Measurements from ENCODE around the gene MYMK.
"Not testable (repeated sequence)": the region's sequence is repeated elsewhere in the genome, so short reads cannot be mapped to it uniquely, and the experiment has no call there.

The MYMK gene, protein sequence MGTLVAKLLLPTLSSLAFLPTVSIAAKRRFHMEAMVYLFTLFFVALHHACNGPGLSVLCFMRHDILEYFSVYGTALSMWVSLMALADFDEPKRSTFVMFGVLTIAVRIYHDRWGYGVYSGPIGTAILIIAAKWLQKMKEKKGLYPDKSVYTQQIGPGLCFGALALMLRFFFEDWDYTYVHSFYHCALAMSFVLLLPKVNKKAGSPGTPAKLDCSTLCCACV

DNA sequence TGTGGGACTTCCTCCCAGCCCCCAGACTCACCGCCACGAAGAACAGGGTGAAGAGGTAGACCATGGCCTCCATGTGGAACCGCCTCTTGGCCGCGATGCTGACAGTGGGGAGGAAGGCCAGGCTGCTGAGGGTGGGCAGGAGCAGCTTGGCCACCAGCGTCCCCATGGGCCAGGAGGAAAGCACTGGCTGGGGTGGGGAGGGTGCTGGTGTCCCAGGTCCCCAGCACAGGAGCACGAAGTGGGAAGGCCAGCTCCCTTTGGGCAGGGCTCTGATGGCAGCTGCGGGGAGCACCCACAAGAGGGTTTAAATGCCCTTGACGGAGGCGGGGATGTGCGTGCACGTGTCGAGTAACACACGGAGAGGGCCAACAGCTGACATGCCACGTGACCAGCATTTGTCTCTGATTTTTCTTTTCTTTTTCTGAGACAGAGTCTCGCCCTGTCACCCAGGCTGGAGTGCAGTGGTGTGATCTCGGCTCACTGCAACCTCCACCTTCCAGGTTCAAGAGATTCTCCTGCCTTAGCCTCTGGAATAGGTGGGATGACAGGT is at the start of gene MYMK:
Gene MYMK (minus strand): TSS at position 281 of the 550 bp plus-strand sequence. CDS start 115 bp downstream, at position 166.
- no peak for DNase-seq

DNA sequence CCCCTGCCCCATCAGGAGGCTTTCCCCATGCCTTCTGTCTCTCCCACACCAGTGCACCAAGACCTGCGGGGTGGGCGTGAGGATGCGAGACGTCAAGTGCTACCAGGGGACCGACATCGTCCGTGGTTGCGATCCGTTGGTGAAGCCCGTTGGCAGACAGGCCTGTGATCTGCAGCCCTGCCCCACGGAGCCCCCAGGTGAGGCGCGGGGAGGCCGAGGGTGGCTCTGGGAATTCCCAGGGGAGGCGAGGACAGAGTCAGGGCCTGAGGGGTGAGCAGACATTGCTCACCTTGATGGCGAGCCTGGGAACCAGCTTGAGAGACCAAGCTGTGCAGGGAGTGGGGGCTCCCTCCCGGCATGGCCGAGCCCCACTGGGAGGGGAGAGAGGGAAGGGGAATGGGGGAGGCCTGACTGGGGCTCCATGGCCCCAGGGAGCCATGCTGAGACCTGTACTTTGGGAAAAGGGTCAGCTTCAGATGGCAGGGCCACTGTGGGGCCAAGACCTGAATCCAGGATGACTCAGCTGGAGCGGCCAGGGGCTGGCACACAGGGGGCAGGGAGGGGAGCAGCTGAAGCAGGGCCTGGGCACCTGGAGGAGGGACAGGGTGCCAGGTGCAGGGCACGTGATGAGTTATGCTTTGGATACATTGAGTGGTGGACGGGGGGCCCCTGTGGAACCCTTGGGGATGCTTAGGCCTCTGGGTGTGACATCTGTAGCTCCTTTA is 49.2 kb upstream of the MYMK start:
- DNase-seq, result no peak

DNA sequence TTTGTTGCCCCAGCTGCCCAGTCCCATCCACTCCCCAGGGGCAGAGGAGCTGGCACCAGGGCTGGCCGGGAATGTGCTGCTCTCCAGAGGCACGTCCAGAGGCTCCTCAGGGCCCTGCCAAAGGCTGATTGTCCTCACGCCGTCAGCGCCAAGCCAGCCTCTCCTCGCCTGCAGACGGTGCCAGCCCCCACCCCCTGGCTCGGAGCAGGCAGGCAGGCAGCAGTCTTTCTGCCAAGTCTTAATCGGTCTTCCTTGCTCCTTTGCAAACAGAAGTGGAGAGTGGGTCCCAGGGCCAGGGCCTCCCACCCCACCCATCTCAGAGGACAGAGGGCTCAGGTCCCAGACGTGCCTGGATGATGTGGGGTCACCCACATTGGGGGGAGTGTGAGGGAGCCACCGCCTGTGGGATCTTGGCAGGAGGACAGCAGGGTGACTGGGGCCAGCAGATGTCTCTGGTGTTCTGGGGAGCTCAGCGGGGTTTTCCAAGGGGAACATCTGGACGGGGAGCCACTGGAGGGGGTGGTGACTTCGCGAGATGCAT is 48.1 kb upstream of the MYMK start:
- no peak for DNase-seq

DNA sequence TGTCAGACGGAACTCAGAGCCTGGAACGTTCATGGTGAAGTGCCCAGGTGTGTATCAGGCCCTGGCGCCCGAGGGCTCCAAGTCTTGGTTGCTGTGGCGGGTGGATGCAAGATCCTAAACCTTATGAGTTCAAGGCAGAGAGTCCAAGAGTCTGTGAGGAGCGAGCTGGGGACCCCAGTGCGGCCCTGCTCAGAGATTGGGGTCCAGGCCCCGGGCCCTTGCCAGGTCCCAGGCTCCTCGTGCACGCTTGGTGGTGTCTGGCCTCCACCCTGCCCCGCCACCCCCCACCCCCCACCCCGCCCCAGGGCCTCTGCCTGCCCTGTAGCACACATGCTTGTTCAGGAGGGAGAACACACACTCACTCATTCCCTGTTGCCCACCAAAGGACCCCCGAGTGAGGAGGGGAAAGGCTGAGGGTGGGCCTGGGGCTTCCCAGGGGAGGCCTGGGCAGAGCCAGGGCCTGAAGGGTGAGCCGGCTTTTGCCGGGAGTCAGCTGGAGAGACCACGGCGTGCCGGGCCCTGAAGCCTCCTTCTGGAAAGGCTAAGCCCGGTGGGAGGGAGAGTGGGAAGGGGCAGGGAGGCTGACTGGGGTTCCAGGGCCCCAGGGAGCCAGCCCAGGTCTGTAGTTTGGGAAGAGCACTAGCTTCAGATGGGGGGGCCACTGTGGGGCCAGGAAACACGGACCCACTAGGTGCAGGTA is 47.3 kb upstream of the MYMK start:
- DNase-seq, result no peak

DNA sequence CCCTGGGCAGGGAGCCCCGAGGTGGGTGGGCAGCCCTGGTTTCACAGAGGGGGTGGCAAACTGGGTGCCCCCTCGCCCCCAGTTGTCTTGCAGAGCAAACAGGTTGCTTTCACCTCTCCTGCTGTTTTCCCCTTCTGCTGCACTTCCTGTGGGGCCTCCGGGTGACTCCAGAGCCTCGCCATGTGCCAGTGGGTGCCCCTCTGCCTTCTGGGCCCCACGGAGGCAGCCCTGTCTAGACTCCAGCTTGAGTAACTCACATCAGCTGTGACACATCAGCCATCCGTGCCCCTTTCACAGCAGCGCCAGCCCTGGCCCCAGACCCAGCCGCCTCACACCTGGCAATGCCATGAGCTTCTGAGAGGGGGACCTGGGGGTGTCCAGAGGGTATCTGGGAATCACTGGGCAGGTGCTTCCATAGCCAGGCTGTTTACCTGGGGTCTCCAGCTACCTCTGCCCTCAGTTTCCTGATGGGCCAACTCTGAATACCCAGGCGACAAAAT is 46.7 kb upstream of the MYMK start:
- DNase-seq, result no peak

DNA sequence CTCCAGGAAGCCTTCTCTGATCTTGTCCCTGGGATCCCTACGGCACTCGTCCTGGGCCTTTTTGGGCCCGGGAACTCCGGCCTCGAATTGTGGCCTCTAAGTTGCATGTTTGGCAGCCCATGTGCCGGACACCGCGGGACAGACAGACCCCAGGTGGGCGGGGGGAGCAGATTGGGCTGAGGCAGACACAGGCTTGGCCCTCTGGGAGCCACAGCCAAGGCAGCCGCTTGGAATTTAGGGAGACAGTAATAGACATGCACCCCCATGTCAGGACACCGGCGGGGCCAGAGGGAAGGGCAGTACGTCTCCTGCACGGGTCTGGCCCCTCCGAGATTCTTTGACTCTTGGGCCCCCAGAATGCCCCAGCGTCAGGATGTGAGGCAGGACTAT is 45.9 kb upstream of the MYMK start:
- DNase-seq, result no peak

DNA sequence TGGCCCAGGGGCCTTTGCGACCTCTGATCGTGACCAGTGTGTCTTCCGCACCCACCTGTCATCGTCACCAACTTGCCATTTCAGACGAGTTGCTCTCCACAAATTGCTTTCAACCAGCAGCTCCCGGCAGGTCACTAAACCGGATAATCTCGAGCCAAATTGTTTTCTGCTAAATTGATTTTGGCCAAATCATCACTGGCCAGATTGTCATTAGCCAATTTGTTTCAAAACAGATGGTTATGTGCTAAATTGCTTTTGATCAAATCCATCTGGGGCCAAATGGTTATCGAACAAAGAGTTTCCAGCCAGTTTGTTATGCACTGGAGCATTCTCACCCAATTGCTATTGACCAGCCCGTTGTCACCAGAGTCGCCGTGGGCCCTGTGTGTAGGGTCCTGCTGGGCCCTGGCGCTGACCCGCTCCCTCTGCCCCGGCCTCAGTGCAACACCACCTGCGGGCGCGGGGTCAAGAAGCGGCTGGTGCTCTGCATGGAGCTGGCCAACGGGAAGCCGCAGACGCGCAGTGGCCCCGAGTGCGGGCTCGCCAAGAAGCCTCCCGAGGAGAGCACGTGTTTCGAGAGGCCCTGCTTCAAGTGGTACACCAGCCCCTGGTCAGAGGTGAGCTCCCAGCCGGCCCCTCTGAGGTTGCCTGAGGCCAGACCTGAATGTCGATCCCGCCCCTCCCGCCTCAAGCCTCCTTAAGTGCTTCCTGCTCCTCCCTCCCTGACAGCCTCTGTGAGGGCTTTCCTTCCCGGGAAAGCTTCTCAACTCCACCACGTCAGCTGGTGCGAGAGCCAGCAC is 45.3 kb upstream of the MYMK start:
- no peak for DNase-seq

DNA sequence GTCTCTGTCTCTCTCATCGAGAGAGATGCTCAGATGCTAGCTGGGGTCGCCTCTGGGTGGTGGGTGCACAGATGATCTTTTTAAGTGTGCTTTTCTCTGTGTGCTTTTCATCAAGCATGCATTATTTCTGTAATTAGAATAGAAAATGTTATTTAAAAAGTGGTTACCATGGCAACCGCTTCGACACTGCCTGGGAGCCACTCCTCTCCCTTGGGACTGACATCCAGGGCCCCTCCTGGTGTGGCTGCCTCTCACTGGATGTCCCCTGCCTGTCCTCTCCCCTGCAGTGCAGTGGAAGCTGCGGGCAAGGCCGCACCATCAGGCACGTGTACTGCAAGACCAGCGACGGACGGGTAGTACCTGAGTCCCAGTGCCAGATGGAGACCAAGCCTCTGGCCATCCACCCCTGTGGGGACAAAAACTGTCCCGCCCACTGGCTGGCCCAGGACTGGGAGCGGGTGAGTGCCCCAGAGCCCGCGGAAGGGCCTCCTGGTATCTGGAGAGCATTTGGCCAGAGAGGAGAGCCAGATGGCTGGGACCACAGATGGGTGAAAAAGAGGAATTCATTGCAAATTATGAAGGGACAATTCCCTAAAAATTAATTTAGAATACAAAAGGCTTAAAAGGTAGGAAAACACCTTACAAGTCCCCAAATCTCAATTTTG is 44.5 kb upstream of the MYMK start:
- DNase-seq, result no peak

DNA sequence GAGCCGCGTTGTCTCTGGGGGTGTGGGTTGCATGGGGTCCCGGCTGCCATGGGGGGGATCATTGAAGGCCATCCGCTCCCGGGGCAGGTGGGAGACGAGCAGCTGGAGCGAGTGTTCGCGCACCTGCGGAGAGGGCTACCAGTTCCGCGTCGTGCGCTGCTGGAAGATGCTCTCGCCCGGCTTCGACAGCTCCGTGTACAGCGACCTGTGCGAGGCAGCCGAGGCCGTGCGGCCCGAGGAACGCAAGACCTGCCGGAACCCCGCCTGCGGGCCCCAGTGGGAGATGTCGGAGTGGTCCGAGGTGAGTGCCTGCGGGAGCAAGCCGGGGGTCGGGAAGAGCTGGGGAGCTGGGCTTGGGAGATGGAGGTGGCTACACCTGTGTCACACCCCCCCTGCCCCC is 43.4 kb upstream of the MYMK start:
- no peak for DNase-seq

DNA sequence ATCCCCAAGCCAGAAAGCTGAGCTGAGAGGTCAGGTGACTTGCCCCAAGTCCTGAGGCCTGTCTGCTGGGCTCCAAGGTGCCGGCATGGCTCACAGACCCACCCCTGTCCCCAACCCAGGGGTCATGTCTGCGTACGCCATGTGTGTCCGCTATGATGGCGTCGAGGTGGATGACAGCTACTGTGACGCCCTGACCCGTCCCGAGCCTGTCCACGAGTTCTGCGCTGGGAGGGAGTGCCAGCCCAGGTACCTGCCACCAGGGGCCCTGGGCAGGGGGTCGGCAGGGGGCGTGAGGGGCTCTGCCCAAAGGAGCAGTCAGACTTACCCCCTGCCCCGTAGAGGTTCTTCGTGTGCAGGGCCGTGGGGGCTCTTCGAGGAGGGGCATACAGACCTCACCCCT is 42.1 kb upstream of the MYMK start:
- no peak for DNase-seq

DNA sequence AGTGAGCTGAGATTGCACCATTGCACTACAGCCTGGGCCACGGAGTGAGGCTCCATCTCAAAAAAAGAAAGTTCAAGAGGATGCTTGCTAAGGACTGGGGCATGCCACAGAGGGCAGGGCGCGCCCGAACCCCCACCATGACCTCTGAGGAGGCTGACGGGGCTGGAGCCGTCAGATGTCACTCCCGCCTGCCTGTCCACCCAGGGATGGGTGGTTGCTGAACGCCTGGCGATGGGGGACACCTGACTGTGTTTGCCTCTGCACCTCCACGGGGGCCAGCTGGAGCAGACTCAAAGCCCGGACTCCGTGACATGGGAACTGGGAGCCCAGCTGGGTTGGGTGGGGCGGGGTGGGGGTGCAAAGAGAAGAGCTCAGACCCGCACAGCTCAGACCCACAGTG is 41.6 kb upstream of the MYMK start:
- no peak for DNase-seq

DNA sequence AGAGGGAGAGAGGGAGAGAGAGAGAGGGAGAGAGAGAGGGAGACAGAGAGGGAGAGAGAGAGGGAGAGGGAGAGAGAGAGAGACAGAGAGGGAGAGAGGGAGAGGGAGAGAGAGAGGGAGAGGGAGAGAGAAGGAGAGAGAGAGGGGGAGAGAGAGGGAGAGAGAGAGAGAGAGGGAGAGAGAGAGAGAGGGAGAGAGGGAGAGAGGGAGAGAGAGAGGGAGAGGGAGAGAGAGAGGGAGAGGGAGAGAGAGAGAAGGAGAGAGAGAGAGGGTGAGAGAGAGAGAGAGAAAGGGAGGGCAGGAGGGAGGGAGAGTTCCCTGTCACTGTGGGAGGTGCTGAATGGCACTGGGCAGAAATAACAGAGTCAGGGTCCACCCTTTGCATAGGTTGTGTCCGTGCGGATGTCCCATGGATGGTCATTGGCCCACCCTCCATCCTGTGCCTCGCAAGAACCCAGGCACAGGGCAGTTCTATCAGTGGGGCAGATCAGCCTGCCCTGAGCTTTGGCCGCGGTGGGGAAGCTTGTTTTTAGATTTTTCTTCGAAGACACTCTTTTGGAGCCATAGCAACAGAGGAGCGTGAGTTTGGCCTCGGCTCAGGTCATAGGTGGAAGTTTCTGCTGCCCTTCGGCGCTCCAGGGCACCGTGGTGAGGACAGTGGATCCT is 39.8 kb upstream of the MYMK start:
- no peak for DNase-seq

DNA sequence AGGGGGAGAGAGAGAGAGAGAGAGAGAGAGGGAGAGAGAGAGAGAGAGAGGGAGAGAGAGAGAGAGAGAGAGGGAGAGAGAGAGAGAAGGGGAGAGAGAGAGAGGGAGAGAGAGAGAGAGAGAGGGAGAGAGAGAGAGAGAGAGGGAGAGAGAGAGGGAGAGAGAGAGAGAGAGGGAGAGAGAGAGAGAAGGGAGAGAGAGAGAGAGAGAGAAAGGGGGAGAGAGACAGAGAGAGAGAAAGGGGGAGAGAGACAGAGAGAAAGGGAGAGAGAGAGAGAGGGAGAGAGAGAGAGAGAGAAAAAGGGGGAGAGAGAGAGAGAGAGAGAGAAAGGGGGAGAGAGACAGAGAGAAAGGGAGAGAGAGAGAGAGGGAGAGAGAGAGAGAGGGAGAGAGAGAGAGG is 39.1 kb upstream of the MYMK start:
- DNase-seq, result not testable (repeated sequence)

DNA sequence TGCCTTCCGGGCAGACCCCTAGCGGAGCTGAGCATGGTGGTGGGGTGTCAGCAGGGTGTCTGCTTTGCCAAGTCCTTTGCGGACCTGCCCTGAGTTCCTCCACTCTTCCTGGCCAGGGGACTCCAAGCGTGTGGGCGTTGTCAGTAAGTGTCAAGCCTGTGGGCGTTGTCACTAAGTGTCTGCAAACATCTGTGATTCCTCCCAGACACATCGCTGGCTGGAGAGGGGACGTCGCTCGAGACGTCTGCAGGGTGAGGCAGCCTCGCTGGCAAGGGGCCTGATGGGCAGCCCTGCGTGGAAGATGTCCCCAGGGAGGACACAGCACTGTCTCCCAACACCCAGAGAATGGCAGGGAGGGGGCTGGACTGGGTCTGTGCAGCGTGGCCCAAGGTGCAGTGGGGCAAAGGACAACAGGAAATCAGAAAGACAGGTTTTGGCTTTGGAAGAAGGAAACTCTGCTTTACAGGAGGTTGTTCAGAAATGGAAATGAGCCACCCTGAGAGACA is 38.6 kb upstream of the MYMK start:
- no peak for DNase-seq

DNA sequence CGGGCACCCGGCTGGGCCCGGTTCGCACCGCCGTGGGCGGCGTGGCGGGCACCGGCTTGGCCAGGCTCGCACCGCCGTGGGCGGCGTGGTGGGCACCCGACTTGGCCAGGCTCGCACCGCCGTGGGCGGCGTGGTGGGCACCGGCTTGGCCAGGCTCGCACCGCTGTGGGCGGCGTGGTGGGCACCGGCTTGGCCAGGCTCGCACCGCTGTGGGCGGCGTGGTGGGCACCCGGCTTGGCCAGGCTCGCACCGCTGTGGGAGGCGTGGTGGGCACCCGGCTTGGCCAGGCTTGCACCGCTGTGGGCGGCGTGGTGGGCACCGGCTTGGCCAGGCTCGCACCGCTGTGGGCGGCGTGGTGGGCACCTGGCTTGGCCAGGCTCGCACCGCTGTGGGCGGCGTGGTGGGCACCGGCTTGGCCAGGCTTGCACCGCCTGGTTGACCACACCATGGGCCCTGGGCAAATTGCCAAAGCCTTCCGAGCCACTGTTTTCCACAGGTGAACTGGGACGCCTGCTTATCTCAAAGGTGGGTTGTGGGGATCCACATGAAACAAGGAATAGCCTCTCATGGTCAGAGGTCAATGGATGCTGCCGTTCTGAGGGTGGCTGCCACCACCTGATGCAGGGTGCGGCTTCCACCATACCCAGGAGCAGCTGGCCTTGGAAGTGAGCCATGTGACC is 38.0 kb upstream of the MYMK start:
- DNase-seq, result no peak

DNA sequence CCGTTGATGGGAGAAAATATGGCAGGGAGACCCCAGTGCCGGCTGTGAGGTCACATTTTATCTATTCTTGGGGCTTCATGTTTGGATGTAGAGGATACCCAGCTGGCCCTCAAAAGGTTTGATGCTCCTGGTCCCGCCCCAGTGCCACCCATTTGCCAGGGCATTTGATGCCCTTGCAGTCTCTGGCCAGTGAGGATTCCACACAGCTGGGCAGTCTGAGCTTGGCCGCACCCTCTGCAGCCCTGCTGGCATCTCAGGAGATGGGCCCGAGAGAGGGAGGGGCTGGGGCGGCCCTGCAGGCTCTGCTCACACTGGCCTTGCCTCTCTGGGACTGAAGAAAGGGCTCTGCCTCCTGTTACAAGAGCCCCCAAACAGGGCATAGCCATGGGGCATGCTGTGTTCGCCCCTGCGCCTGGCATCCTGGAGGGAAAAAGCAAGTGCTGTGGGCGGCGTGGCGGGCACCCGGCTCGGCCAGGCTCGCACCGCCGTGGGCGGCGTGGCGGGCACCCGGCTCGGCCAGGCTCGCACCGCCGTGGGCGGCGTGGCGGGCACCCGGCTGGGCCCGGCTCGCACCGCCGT is 37.3 kb upstream of the MYMK start:
- no peak for DNase-seq

DNA sequence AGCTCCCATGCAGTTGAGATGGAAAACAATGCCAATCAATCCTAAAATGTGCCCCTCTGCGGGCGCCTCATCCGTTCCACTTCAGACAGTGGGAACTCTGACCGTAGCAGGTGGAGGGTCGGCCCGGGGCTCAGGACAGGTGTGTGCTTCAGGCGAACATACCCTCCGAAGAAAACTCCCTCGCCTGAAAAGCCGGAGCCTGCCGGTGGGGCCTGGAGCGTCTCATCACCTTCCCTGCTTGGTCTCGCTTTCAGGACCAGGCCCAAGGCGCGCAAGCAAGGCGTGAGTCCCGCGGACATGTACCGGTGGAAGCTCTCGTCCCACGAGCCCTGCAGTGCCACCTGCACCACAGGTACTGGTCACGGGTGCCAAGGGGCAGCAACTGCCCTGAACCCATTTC is 36.2 kb upstream of the MYMK start:
- no peak for DNase-seq

DNA sequence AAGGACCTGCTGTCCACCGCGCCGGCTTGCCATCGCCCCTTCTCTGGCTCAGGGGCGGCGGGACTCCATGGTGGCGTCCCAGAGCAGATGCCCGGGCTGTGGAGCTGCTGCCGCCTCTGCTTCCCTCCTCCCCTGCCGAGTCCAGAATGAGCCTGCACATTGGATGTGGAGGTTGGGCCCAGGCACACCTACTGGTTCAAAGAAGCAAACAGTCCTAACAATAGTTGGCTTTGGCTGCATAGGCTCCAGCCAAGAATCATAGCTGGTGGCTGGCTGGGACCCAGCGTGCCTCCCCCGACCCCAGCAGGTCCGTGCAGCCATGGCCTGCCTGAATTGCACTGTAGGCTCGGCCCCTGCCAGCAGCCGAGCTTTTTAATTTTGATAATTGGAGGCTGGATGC is 35.6 kb upstream of the MYMK start:
- DNase-seq, result no peak

DNA sequence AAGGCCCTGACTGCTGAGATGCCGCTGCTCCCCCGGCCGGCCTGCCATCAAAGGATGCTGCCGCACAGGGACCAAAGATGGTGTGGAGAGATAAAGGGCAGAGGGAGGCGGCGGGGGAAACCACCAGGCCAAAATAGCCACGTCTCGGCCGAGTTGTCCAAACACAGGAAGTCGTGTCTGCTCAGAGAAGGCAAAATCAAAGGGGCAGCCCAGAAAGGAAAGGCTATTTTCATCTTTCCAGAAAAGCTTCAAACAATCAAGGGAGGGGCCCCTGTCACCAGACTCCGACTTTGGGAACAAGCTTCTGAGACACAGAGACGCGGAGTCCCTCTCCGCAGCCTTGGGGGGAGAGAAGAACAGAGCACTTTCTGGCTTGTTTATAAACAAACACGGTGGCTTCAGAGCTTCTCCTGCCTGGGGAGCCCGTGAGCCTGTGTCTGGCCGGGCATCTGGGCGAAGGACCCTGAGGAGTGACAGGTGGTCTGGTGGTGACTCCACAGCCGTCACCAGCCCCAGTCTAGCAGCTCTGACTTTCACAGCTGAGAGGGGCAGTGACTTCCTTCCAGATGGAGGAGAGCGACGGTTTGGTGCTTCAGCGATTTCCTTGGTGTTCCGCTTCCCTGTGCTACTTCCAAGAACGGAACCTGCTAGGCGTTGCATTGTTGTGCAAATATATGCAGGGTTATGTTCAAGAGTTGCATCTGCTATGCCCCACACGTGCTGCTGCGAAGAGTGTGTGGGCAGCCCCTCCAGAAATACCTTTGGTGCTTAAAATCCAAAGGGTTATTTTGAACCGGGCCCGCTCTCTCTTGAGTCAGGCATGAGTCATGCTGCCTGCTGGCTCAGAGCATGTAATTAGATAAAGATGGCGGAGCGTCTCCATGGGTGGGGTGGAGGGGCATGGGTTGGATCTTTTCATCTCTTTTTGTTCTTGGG is 33.7 kb upstream of the MYMK start:
- DNase-seq, result no peak

Measured in activated effector memory CD4-positive, alpha-beta T cell treated with Interleukin-2 at 50 U/mL for 16 hours (primary cell).